ENCODE results near the gene MRPL21. TPM values are rescaled to one million over a fixed set of nuclear protein-coding genes. Genes with fewer than 3 reads are reported as not detected.
A peak's percentile ranks its signal among the peaks of the same experiment; 100 is the strongest.

Gene MRPL21
- total RNA-seq, 4 donors from 2014 or later: 27.4 to 49.5 (median 38.1) TPM

GRCh38 chr11:68940651-68941323, 37.2 kb upstream of the MRPL21 start:
- Histone ChIP-seq H3K4me1 (no peaks in the 10 kb centered on the region), H3K4me3 (no peak overlapping the region), H3K27ac (peak overlapping the region in 1 of 4 donors; percentile 84), H3K27me3 (no peaks in the 10 kb centered on the region), H3K9me3 (no peaks in the 10 kb centered on the region), H3K36me3 (peaks cover 0 to 40% (median 0%) of the 10 kb centered on the region in 3 donors)
- TF ChIP-seq POLR2A (IDR thresholded peaks at IDR 0.05) (no peak), CTCF (IDR thresholded peaks at IDR 0.05) (no peak)
- DNase-seq: no peak

GRCh38 chr11:68939583-68940555, 36.2 kb upstream of the MRPL21 start:
- peak in 1 of 3 donors; percentile 46 for DNase-seq
- Histone ChIP-seq H3K4me1 (no peaks in the 10 kb centered on the region), H3K4me3 (no peak overlapping the region), H3K9me3 (no peaks in the 10 kb centered on the region), H3K36me3 (peaks cover 0 to 49% (median 0%) of the 10 kb centered on the region in 3 donors), H3K27ac (peak overlapping the region in 1 of 4 donors; percentile 84), H3K27me3 (no peaks in the 10 kb centered on the region)
- TF ChIP-seq POLR2A (IDR thresholded peaks at IDR 0.05): no peak
- no peak for TF ChIP-seq CTCF (IDR thresholded peaks at IDR 0.05)

GRCh38 chr11:68938816-68939582, 35.4 kb upstream of the MRPL21 start:
- no peaks in the 10 kb centered on the region for H3K27me3 ChIP-seq
- H3K27ac ChIP-seq: no peak overlapping the region
- H3K4me3 ChIP-seq: no peak overlapping the region
- H3K4me1 ChIP-seq: no peaks in the 10 kb centered on the region
- no peak for DNase-seq
- peaks cover 0 to 56% (median 0%) of the 10 kb centered on the region in 3 donors for H3K36me3 ChIP-seq
- no peak for TF ChIP-seq POLR2A (IDR thresholded peaks at IDR 0.05)
- TF ChIP-seq CTCF (IDR thresholded peaks at IDR 0.05): no peak
- no peaks in the 10 kb centered on the region for H3K9me3 ChIP-seq

DNA sequence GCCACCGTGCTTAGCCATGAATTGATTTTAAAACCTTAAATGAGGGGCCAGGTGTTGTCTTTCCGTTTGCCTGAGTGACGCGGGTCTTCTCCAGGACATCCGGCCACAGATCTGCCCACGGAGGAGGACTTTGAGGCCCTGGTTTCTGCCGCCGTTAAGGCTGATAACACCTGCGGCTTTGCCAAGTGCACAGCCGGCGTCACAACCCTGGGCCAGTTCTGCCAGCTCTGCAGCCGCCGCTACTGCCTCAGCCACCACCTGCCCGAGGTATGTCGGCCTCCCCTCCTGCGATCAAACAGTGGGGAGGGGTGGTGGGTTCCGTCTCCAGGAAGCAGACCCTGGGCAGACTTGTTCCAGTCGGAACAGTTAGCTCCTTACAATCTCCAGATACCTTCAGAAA, 34.5 kb upstream of the MRPL21 start:
- no peak for DNase-seq
- Histone ChIP-seq H3K27me3 (no peaks in the 10 kb centered on the region), H3K9me3 (no peaks in the 10 kb centered on the region), H3K36me3 (peaks cover 0 to 62% (median 0%) of the 10 kb centered on the region in 3 donors), H3K4me1 (no peaks in the 10 kb centered on the region), H3K4me3 (no peak overlapping the region), H3K27ac (no peak overlapping the region)
- TF ChIP-seq POLR2A (IDR thresholded peaks at IDR 0.05): no peak
- no peak for TF ChIP-seq CTCF (IDR thresholded peaks at IDR 0.05)

Measured in Peyer's patch (tissue), 4 donors.